ENCODE results near the gene CYGB.
"Not testable (repeated sequence)": the region's sequence is repeated elsewhere in the genome, so short reads cannot be mapped to it uniquely, and the experiment has no call there.

CYGB gene

GRCh38 chr17:76567634-76568432 lies 30.3 kb upstream of the CYGB start:
- DNase-seq (ENCODE audit: low read depth) = no peak

- DNase-seq (ENCODE audit: low read depth) = no peak
Measured at GRCh38 chr17:76566988-76567431, 29.5 kb upstream of the CYGB start.

- DNase-seq (ENCODE audit: low read depth) = no peak
Measured at GRCh38 chr17:76566613-76566943, 29.1 kb upstream of the CYGB start.

- no peak for DNase-seq (ENCODE audit: low read depth)
Measured at GRCh38 chr17:76565728-76566612, 28.5 kb upstream of the CYGB start.

GRCh38 chr17:76564991-76565727 lies 27.6 kb upstream of the CYGB start:
- not testable (repeated sequence) for DNase-seq (ENCODE audit: low read depth)

- DNase-seq (ENCODE audit: low read depth) = not testable (repeated sequence)
Measured at GRCh38 chr17:76563359-76563758, 25.9 kb upstream of the CYGB start.

- DNase-seq (ENCODE audit: low read depth) = no peak
Measured at GRCh38 chr17:76562734-76563148, 25.2 kb upstream of the CYGB start.

- DNase-seq (ENCODE audit: low read depth) = no peak
Measured at GRCh38 chr17:76561799-76562268, 24.3 kb upstream of the CYGB start.

GRCh38 chr17:76561332-76561731 lies 23.8 kb upstream of the CYGB start:
- DNase-seq (ENCODE audit: low read depth) = no peak

GRCh38 chr17:76560877-76561221 lies 23.3 kb upstream of the CYGB start:
- DNase-seq (ENCODE audit: low read depth) = no peak

GRCh38 chr17:76560036-76560876 lies 22.7 kb upstream of the CYGB start:
- no peak for DNase-seq (ENCODE audit: low read depth)

- DNase-seq (ENCODE audit: low read depth) = not testable (repeated sequence)
Measured at GRCh38 chr17:76559460-76559859, 22.0 kb upstream of the CYGB start.

- no peak for DNase-seq (ENCODE audit: low read depth)
Measured at GRCh38 chr17:76558198-76559095, 20.9 kb upstream of the CYGB start.

GRCh38 chr17:76557368-76558197 lies 20.1 kb upstream of the CYGB start:
- DNase-seq (ENCODE audit: low read depth) = peak; percentile 92

GRCh38 chr17:76556765-76557367 lies 19.4 kb upstream of the CYGB start:
- no peak for DNase-seq (ENCODE audit: low read depth)

- no peak for DNase-seq (ENCODE audit: low read depth)
Measured at GRCh38 chr17:76554131-76554530, 16.6 kb upstream of the CYGB start.

- no peak for DNase-seq (ENCODE audit: low read depth)
Measured at GRCh38 chr17:76553178-76553908, 15.8 kb upstream of the CYGB start.

- DNase-seq (ENCODE audit: low read depth) = no peak
Measured at GRCh38 chr17:76551685-76552084, 14.2 kb upstream of the CYGB start.
